Activated CD4-positive, alpha-beta T cell treated with anti-CD3 and anti-CD28 coated beads, Interleukin-10, Interleukin-2, amounts not matched to agents 100 ng/mL and 50 ng/mL, durations not matched to agents 16 hours and 8 hours (primary cell): ENCODE data around the gene PNPLA4.

Source experiments
- DNase-seq: peaks from one replicate; pipeline ENCODE4 v3.0.0-alpha.2; 2020

Gene PNPLA4

DNA sequence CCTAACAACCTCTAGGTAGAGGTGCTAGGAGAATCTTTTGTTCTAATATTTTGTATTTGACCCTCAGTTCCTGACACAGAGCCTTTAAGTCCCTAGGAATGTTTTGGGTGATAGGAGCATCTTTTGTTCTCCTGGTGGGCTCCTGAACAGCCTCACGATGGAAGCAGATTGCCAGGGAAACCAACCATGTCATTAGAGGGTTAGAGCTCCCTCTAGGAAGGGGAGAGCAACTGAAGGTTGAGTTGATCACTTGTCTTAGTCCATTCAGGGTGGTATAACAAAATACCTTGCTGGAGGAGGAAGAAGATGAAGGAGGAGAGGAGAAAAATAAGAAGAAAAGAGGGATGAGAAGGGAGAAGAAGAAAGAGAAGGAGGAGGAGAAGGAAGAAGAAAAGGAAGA is 75.0 kb downstream of the PNPLA4 start:
- no peak for DNase-seq
